CD4-positive, alpha-beta memory T cell (primary cell): ENCODE results near the gene RHOT1. TPM values are rescaled to one million over a fixed set of nuclear protein-coding genes. Genes with fewer than 3 reads are reported as not detected.
"Not testable (repeated sequence)": the region's sequence is repeated elsewhere in the genome, so short reads cannot be mapped to it uniquely, and the experiment has no call there.

ENCODE experiments used
- CTCF ChIA-PET: fragments of 350-600 bp; sonication (Branson Sonifier 250); formaldehyde crosslinking; loops from one replicate; lab custom pipeline; 2021; ENCODE audit warnings: inconsistent platforms; ENCODE audit not compliant: partially characterized antibody; lab: Charles Lee
- POLR2A ChIA-PET: fragments of 350-600 bp; sonication (Branson Sonifier 250); formaldehyde crosslinking; loops from one replicate; lab custom pipeline; 2021; ENCODE audit not compliant: partially characterized antibody; lab: Charles Lee
- DNase-seq, 5 donors: peaks; one replicate each; pipeline versions ENCODE4 v3.0.0 to v3.0.0-alpha.2; 2020 to 2022; ENCODE audit warnings: mixed read lengths in 1 of 5
- H3K27ac ChIP-seq: one replicate; pipeline ENCODE4 v1.7.0; 2013; ENCODE audit warnings: low read depth, low read length
- H3K27me3 ChIP-seq: 2 replicates; pipeline ENCODE4 v1.7.0; 2013; ENCODE audit warnings: mild to moderate bottlenecking, low read length, moderate library complexity; ENCODE audit not compliant: insufficient read depth
- H3K36me3 ChIP-seq: 2 replicates; pipeline ENCODE4 v1.7.0; 2013; ENCODE audit warnings: mild to moderate bottlenecking, low read length, moderate library complexity; ENCODE audit not compliant: insufficient read depth
- H3K4me1 ChIP-seq: 2 replicates; pipeline ENCODE4 v1.7.0; 2013; ENCODE audit warnings: mild to moderate bottlenecking, low read length, moderate library complexity; ENCODE audit not compliant: insufficient read depth
- H3K4me3 ChIP-seq, 2 donors: one replicate each; pipeline ENCODE4 v1.7.0; 2013; ENCODE audit warnings: low read length in 2 of 2, mild to moderate bottlenecking in 1 of 2
- H3K9me3 ChIP-seq, 2 donors: one replicate each; pipeline ENCODE4 v1.7.0; 2013; ENCODE audit warnings: low read length in 2 of 2, control low read depth in 1 of 2; ENCODE audit not compliant: control insufficient read depth in 1 of 2
- H3K27ac Mint-ChIP-seq, 7 donors: one replicate each; pipeline ENCODE4 v1.8.0; 2020 to 2021; ENCODE audit warnings: mixed read lengths in 7 of 7, mild to moderate bottlenecking in 6 of 7, inconsistent platforms in 3 of 7, moderate library complexity in 3 of 7
- H3K27me3 Mint-ChIP-seq, 2 donors: one replicate each; pipeline ENCODE4 v1.8.0; 2020 to 2021; ENCODE audit warnings: mixed read lengths in 2 of 2
- H3K36me3 Mint-ChIP-seq, 2 donors: one replicate each; pipeline ENCODE4 v1.8.0; 2020 to 2021; ENCODE audit warnings: mixed read lengths in 2 of 2, inconsistent platforms in 1 of 2, mild to moderate bottlenecking in 1 of 2
- H3K4me1 Mint-ChIP-seq, 4 donors: one replicate each; pipeline ENCODE4 v1.8.0; 2020 to 2021; ENCODE audit warnings: mixed read lengths in 4 of 4, mild to moderate bottlenecking in 1 of 4
- H3K4me3 Mint-ChIP-seq, 8 donors: one replicate each; pipeline ENCODE4 v1.8.0; 2020 to 2021; ENCODE audit warnings: mixed read lengths in 8 of 8, mild to moderate bottlenecking in 7 of 8, moderate library complexity in 6 of 8, inconsistent platforms in 3 of 8
- H3K9me3 Mint-ChIP-seq, 8 donors: one replicate each; pipeline ENCODE4 v1.8.0; 2020 to 2021; ENCODE audit warnings: mixed read lengths in 8 of 8, mild to moderate bottlenecking in 5 of 8, inconsistent platforms in 3 of 8, moderate library complexity in 1 of 8
- intact Hi-C: fragments of 100-400 bp; cut with micrococcal nuclease; formaldehyde crosslinking; loops from one replicate; pipeline ENCODE4 v1.15.1; 2023
- polyA plus RNA-seq, 2 donors: library from polyadenylated mRNA; unstranded; fragments of 300-500 nt; fragmentation: Illumina TruSeq; gene quantifications; one replicate each; pipeline ENCODE4 v1.2.3, GENCODE V29; 2021
- total RNA-seq, 2 experiments: library from RNA; stranded (reverse); gene quantifications; one replicate each; pipeline ENCODE4 v1.2.3, GENCODE V29; 2021

Gene RHOT1
- total and polyA plus RNA-seq, 4 experiments from 2014 or later, result 26.9 to 33.9 (median 29.9) TPM

GRCh38 chr17:32103476-32104113 lies 38.7 kb upstream of the RHOT1 start:
- Histone ChIP-seq H3K4me1 (peaks cover 13% of the 10 kb centered on the region), H3K27me3 (no peaks in the 10 kb centered on the region), H3K4me3 (no peak overlapping the region), H3K9me3 (no peaks in the 10 kb centered on the region), H3K36me3 (no peaks in the 10 kb centered on the region), H3K27ac (no peak overlapping the region)
- DNase-seq, result no peak
- Mint-ChIP-seq H3K9me3 (no peaks in the 10 kb centered on the region), H3K4me3 (peak overlapping the region in 5 of 8 donors; percentile 13 to 81 (median 65)), H3K27ac (peak overlapping the region in 6 of 7 donors; percentile 15 to 85 (median 76)), H3K27me3 (no peaks in the 10 kb centered on the region), H3K4me1 (peaks cover 8 to 21% (median 17%) of the 10 kb centered on the region in 4 donors), H3K36me3 (no peaks in the 10 kb centered on the region)
- CTCF ChIA-PET, result interaction anchor here (2.2 kb wide), 1 partner anchor 36 kb away, joined by 8 read pairs; no protein-coding TSS in a partner anchor
- POLR2A ChIA-PET, result interaction anchor here (0.7 kb wide), 1 partner anchor 24 kb away, joined by 3 read pairs; no protein-coding TSS in a partner anchor
- intact Hi-C loops, result no loop called here

GRCh38 chr17:32104158-32104557 lies 38.1 kb upstream of the RHOT1 start:
- Histone ChIP-seq H3K27ac (no peak overlapping the region), H3K4me1 (peaks cover 13% of the 10 kb centered on the region), H3K9me3 (no peaks in the 10 kb centered on the region), H3K27me3 (no peaks in the 10 kb centered on the region), H3K36me3 (no peaks in the 10 kb centered on the region), H3K4me3 (no peak overlapping the region)
- no peaks in the 10 kb centered on the region for H3K36me3 Mint-ChIP-seq
- H3K4me1 Mint-ChIP-seq, result peaks cover 8 to 21% (median 17%) of the 10 kb centered on the region in 4 donors
- intact Hi-C loops, result no loop called here
- ChIA-PET CTCF (interaction anchor here (2.2 kb wide), 1 partner anchor 35 kb away, joined by 8 read pairs; no protein-coding TSS in a partner anchor), POLR2A (interaction anchor here (0.7 kb wide), 1 partner anchor 24 kb away, joined by 3 read pairs; no protein-coding TSS in a partner anchor)
- H3K27me3 Mint-ChIP-seq, result no peaks in the 10 kb centered on the region
- H3K4me3 Mint-ChIP-seq, result peak overlapping the region in 7 of 8 donors; percentile 5 to 81 (median 46)
- H3K9me3 Mint-ChIP-seq, result no peaks in the 10 kb centered on the region
- no peak for DNase-seq
- peak overlapping the region; percentile 32 to 85 (median 68) for H3K27ac Mint-ChIP-seq

GRCh38 chr17:32106471-32106981 lies 35.8 kb upstream of the RHOT1 start:
- POLR2A ChIA-PET, DNase-seq, intact Hi-C loops, H3K9me3 ChIP-seq, H3K4me3 ChIP-seq, H3K27me3 Mint-ChIP-seq, H3K27me3 ChIP-seq, H3K36me3 ChIP-seq, CTCF ChIA-PET, H3K9me3 Mint-ChIP-seq, H3K36me3 Mint-ChIP-seq, H3K27ac ChIP-seq: not testable (repeated sequence)
- H3K4me1 ChIP-seq, result peaks cover 16% of the 10 kb centered on the region
- Mint-ChIP-seq H3K27ac (peak overlapping the region in 4 of 7 donors; percentile 31 to 74 (median 54)), H3K4me1 (peaks cover 11 to 22% (median 17%) of the 10 kb centered on the region in 4 donors), H3K4me3 (peak overlapping the region in 5 of 8 donors; percentile 1 to 55 (median 29))

- H3K9me3 ChIP-seq, H3K27me3 ChIP-seq, POLR2A ChIA-PET, H3K27me3 Mint-ChIP-seq, intact Hi-C loops, H3K9me3 Mint-ChIP-seq, DNase-seq, H3K4me3 ChIP-seq, H3K27ac ChIP-seq, H3K36me3 Mint-ChIP-seq, H3K36me3 ChIP-seq: not testable (repeated sequence)
- CTCF ChIA-PET, result interaction anchor here (1.1 kb wide), 1 partner anchor 29 kb away, joined by 3 read pairs; no protein-coding TSS in a partner anchor
- H3K4me3 Mint-ChIP-seq, result peak overlapping the region in 5 of 8 donors; percentile 24 to 53 (median 36)
- H3K27ac Mint-ChIP-seq, result peak overlapping the region in 2 of 7 donors; percentile 37 to 77
- peaks cover 17% of the 10 kb centered on the region for H3K4me1 ChIP-seq
- peaks cover 12 to 24% (median 19%) of the 10 kb centered on the region in 4 donors for H3K4me1 Mint-ChIP-seq
Observed at GRCh38 chr17:32107194-32107593, 35.1 kb upstream of the RHOT1 start.

GRCh38 chr17:32110596-32110995 lies 31.7 kb upstream of the RHOT1 start:
- Histone ChIP-seq H3K27me3 (no peaks in the 10 kb centered on the region), H3K27ac (no peak overlapping the region), H3K4me3 (no peak overlapping the region), H3K36me3 (no peaks in the 10 kb centered on the region), H3K9me3 (no peaks in the 10 kb centered on the region), H3K4me1 (peaks cover 4% of the 10 kb centered on the region)
- ChIA-PET POLR2A (no interaction called here), CTCF (no interaction called here)
- Mint-ChIP-seq H3K4me3 (no peak overlapping the region), H3K27me3 (no peaks in the 10 kb centered on the region), H3K4me1 (peaks cover 6 to 12% (median 7%) of the 10 kb centered on the region in 4 donors), H3K9me3 (peaks cover 0 to 1% (median 0%) of the 10 kb centered on the region in 8 donors), H3K27ac (no peak overlapping the region), H3K36me3 (no peaks in the 10 kb centered on the region)
- intact Hi-C loops, result no loop called here
- DNase-seq, result no peak

- CTCF ChIA-PET, result interaction anchor here (1.4 kb wide), 1 partner anchor 16 kb away, joined by 3 read pairs; no protein-coding TSS in a partner anchor
Observed at GRCh38 chr17:32111141-32111771, 31.0 kb upstream of the RHOT1 start.

GRCh38 chr17:32112416-32112815 lies 29.9 kb upstream of the RHOT1 start:
- Histone ChIP-seq H3K9me3 (no peaks in the 10 kb centered on the region), H3K27ac (no peak overlapping the region), H3K27me3 (no peaks in the 10 kb centered on the region), H3K4me1 (peaks cover 4% of the 10 kb centered on the region), H3K4me3 (no peak overlapping the region), H3K36me3 (no peaks in the 10 kb centered on the region)
- Mint-ChIP-seq H3K4me3 (no peak overlapping the region), H3K27ac (no peak overlapping the region), H3K36me3 (no peaks in the 10 kb centered on the region), H3K27me3 (peaks cover 3% of the 10 kb centered on the region in 2 donors), H3K4me1 (peaks cover 0 to 8% (median 3%) of the 10 kb centered on the region in 4 donors), H3K9me3 (peaks cover 0 to 1% (median 0%) of the 10 kb centered on the region in 8 donors)
- POLR2A ChIA-PET, result no interaction called here
- intact Hi-C loops, result no loop called here
- CTCF ChIA-PET, result interaction anchor here (1.4 kb wide), 1 partner anchor 15 kb away, joined by 3 read pairs; no protein-coding TSS in a partner anchor
- DNase-seq, result no peak

More at GRCh38 chr17:32111141-32111771, 31.0 kb upstream of the RHOT1 start:
- intact Hi-C loops, result no loop called here
- DNase-seq, result peak; percentile 31 to 59 (median 43)
- POLR2A ChIA-PET, result no interaction called here
- Histone ChIP-seq H3K4me3 (no peak overlapping the region), H3K9me3 (no peaks in the 10 kb centered on the region), H3K4me1 (peaks cover 4% of the 10 kb centered on the region), H3K27me3 (no peaks in the 10 kb centered on the region), H3K36me3 (no peaks in the 10 kb centered on the region), H3K27ac (no peak overlapping the region)
- peaks cover 0 to 1% (median 0%) of the 10 kb centered on the region in 8 donors for H3K9me3 Mint-ChIP-seq
- H3K36me3 Mint-ChIP-seq, result no peaks in the 10 kb centered on the region
- no peaks in the 10 kb centered on the region for H3K27me3 Mint-ChIP-seq
- H3K4me3 Mint-ChIP-seq, result peak overlapping the region in 1 of 8 donors; percentile 58
- no peak overlapping the region for H3K27ac Mint-ChIP-seq
- peaks cover 5 to 11% (median 7%) of the 10 kb centered on the region in 4 donors for H3K4me1 Mint-ChIP-seq
